K562 (cell line): Measurements from ENCODE around the gene HSPA1B. TPM values are rescaled to one million over a fixed set of nuclear protein-coding genes. Genes with fewer than 3 reads are reported as not detected.

Experiments used
- CREB3 ChIP-seq: fragments of 450-650 bp; conservative IDR thresholded peaks from 2 replicates; pipeline ENCODE4 v1.6.1; 2016; ENCODE audit warnings: missing genetic modification characterization, low read depth, mild to moderate bottlenecking, missing compliant biosample characterization, moderate library complexity
- ETS1 ChIP-seq: conservative IDR thresholded peaks from 2 replicates; pipeline ENCODE4 v1.6.1; 2011; ENCODE audit warnings: low read depth, mild to moderate bottlenecking, low read length; ENCODE audit not compliant: control insufficient read depth
- FOS ChIP-seq: IDR thresholded peaks from 3 replicates; pipeline ENCODE4 v1.6.1; 2011; ENCODE audit not compliant: insufficient read length; ENCODE audit errors: extremely low read depth
- GABPA ChIP-seq: fragments of 200-800 bp; sonication (Bioruptor generic); conservative IDR thresholded peaks from 2 replicates; pipeline ENCODE4 v1.6.1; 2016; ENCODE audit warnings: low read depth, missing genetic modification characterization, missing compliant biosample characterization
- KLF16 ChIP-seq: IDR thresholded peaks from 2 replicates; pipeline ENCODE4 v1.6.1; 2016; ENCODE audit warnings: antibody characterized with exemption
- KLF6 ChIP-seq: fragments of 250-450 bp; sonication (Bioruptor Pico); IDR thresholded peaks from 2 replicates; pipeline ENCODE4 v1.4.0; 2020; ENCODE audit warnings: mild to moderate bottlenecking, moderate library complexity, borderline replicate concordance
- MITF ChIP-seq: IDR thresholded peaks from 2 replicates; pipeline ENCODE4 v1.6.1; 2014; ENCODE audit warnings: antibody characterized with exemption
- NFATC3 ChIP-seq: fragments of 450-650 bp; IDR thresholded peaks from 2 replicates; pipeline ENCODE4 v1.6.1; 2017; ENCODE audit warnings: mild to moderate bottlenecking
- NONO ChIP-seq, 2 experiments: fragments of 200-400 bp in 1 of 2; fragments of 450-650 bp in 1 of 2; formaldehyde crosslinking in 1 of 2; IDR thresholded peaks; 2 replicates each; pipeline ENCODE4 v1.6.1; 2017; ENCODE audit warnings: low read depth in 2 of 2, mild to moderate bottlenecking in 2 of 2, moderate library complexity in 2 of 2, low read length in 1 of 2
- PYGO2 ChIP-seq: fragments of 450-650 bp; IDR thresholded peaks from 2 replicates; pipeline ENCODE4 v1.6.1; 2016; ENCODE audit warnings: mild to moderate bottlenecking, missing genetic modification characterization, moderate library complexity, missing compliant biosample characterization
- RERE ChIP-seq: sonication (generic); formaldehyde crosslinking; IDR thresholded peaks from 2 replicates; pipeline ENCODE4 v1.8.0; 2023; ENCODE audit warnings: missing genetic modification reagents, mild to moderate bottlenecking, borderline replicate concordance
- TAF9B ChIP-seq: fragments of 450-650 bp; IDR thresholded peaks from 2 replicates; pipeline ENCODE4 v1.6.1; 2018; ENCODE audit warnings: mild to moderate bottlenecking; ENCODE audit not compliant: partially characterized antibody
- TFAM ChIP-seq: fragments of 250-450 bp; sonication (Bioruptor Pico); conservative IDR thresholded peaks from 2 replicates; pipeline ENCODE4 v1.5.0; 2021; ENCODE audit warnings: mild to moderate bottlenecking, moderate library complexity
- TFAP4 ChIP-seq: sonication (generic); formaldehyde crosslinking; IDR thresholded peaks from 2 replicates; pipeline ENCODE4 v1.8.0; 2022; ENCODE audit warnings: missing genetic modification reagents, mild to moderate bottlenecking, moderate library complexity, borderline replicate concordance
- ZNF507 ChIP-seq: conservative IDR thresholded peaks from 2 replicates; pipeline ENCODE4 v1.6.1; 2017; ENCODE audit warnings: missing genetic modification characterization, missing compliant biosample characterization
- polyA plus RNA-seq, 8 experiments: library from polyadenylated mRNA; depleted of rRNA in 4 of 8; stranded (reverse) in 5 of 8; unstranded in 3 of 8; fragments of >200 nt; fragmentation: Nextera tagmentation in 2 of 8; fragmentation: Illumina TruSeq in 1 of 8; extraction: Ambion mirVana in 2 of 8; extraction: Trizol in 1 of 8; gene quantifications; 2 replicates each; pipeline versions ENCODE4 v1.2.1 to v1.2.3, GENCODE V29; 2011 to 2014; ENCODE audit warnings: inconsistent platforms in 1 of 8, missing spikeins in 1 of 8
- total RNA-seq, 7 experiments: library from RNA; depleted of rRNA in 6 of 7; stranded (reverse); fragments of >200 nt in 6 of 7; fragmentation: Illumina TruSeq in 2 of 7; extraction: Trizol in 2 of 7; gene quantifications; 2 replicates each; pipeline versions ENCODE4 v1.2.1 to v1.2.3, GENCODE V29; 2011 to 2021; ENCODE audit warnings: low replicate concordance in 1 of 7

Gene HSPA1B
- total and polyA plus RNA-seq, 9 of the 15 experiments (the other 6 are each of a cell fraction or from before 2014, with no cell fraction given) = 0.27 to 227 (median 51.2) TPM

- TF ChIP-seq RERE (CRISPR knock-in tag) (peak; percentile 74; the same call in 1 of the 2 replicates), NONO (IDR thresholded peaks at IDR 0.05; ENCODE audit: low read depth in 2 of 2, low read length in 1 of 2) (no peak), TFAP4 (peak; percentile 64; the same call in 1 of the 2 replicates), KLF16 (no peak), PYGO2 (tag) (no peak), CREB3 (tag) (no peak), TFAM (CRISPR knock-in tag) (no peak), GABPA (tag) (no peak), FOS (no peak), TAF9B (peak; percentile 43), NFATC3 (no peak), MITF (no peak), ZNF507 (no peak), KLF6 (no peak), ETS1 (no peak)
These were observed 32.5 kb upstream of the HSPA1B start (continued) for GRCh38 chr6:31794866-31795615.
